Measurements from ENCODE around the gene SEPTIN8.

DNA sequence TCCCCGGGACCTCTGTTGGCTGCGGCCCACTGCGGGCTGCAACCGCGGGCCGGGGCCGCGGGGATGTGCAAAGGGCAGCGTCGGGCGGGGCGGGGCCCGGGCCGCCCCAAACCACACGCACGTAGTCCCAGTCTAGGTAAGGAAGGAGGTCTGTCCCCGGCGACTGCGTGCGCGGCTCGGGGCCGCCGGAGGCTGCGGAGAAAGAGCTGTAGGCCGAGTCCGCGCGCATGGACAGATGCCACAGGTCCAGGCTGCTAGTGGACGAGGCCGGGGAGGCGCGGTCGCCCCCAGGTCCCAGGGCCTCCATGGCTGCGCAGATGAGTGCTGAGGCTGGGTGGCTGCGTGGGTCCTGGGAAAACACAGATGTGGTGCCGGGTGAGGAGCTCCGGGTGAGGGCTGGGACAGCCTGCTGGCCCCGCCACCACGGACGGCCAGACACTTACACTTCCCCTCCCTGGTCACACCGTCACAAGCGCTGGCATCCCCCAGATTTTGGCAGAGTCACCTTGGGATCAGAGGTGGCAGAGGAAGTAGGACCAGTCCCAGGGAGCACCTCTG lies 48.9 kb upstream of the SEPTIN8 start:
- TF ChIP-seq, protein P1, sequence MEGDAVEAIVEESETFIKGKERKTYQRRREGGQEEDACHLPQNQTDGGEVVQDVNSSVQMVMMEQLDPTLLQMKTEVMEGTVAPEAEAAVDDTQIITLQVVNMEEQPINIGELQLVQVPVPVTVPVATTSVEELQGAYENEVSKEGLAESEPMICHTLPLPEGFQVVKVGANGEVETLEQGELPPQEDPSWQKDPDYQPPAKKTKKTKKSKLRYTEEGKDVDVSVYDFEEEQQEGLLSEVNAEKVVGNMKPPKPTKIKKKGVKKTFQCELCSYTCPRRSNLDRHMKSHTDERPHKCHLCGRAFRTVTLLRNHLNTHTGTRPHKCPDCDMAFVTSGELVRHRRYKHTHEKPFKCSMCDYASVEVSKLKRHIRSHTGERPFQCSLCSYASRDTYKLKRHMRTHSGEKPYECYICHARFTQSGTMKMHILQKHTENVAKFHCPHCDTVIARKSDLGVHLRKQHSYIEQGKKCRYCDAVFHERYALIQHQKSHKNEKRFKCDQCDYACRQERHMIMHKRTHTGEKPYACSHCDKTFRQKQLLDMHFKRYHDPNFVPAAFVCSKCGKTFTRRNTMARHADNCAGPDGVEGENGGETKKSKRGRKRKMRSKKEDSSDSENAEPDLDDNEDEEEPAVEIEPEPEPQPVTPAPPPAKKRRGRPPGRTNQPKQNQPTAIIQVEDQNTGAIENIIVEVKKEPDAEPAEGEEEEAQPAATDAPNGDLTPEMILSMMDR (IDR thresholded peaks at IDR 0.05) = no peak
- TF ChIP-seq POLR2A (IDR thresholded peaks at IDR 0.05) = no peak
